HG03135 (cell line): ENCODE measurements around the gene TRIM62.

Source experiments
- ATAC-seq: cut with Tn5 transposase; IDR thresholded peaks from one replicate; pipeline ENCODE4 v1.9.1; 2021; ENCODE audit warnings: mild to moderate bottlenecking, moderate library complexity; ENCODE audit not compliant: unreplicated experiment

Gene TRIM62

DNA sequence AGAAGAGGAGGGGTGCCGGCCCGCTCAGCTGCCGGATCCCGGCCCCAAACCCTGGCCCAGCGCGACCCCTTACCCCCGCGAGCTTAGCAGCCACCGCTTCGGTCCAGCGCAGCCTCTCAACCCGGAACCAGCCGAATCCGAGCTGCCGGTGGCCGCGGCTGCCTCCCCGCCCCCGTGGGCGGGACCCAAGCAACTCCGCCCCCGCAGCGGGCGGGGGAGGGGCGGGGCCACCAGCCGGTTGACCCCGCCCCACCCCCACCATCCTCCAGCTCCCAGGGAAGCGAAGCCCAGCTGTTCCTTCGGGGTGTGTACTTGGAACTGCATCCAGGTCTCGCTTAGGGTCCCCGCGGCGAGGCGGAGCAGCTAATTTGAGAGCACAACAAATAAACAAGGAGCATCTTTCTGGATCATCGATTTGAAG lies at the start of gene TRIM62:
Gene TRIM62 (minus strand): TSS at position 123 of the 421 bp plus-strand sequence. CDS start 611 bp downstream, outside the sequence.
- ATAC-seq: peak; percentile 52

DNA sequence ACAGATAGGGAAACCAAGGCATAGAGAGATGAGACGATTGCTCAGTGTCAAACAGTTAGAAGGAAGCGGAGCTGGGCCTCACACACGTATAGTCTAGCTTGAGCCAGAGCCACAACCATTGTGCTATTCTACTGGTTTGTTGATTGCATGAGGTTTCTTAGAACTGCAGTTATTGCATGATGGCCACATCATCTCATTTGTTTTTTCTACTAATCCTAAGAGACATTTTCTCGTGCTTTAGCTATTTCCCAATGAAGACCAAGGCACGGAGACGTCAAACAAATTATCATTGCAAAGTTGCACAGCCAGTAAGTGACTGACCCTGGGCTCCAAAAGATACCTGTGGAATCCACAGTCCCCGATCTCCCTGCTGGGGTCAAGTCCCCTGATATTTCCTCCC lies 49.3 kb upstream of the TRIM62 start:
- no peak for ATAC-seq

DNA sequence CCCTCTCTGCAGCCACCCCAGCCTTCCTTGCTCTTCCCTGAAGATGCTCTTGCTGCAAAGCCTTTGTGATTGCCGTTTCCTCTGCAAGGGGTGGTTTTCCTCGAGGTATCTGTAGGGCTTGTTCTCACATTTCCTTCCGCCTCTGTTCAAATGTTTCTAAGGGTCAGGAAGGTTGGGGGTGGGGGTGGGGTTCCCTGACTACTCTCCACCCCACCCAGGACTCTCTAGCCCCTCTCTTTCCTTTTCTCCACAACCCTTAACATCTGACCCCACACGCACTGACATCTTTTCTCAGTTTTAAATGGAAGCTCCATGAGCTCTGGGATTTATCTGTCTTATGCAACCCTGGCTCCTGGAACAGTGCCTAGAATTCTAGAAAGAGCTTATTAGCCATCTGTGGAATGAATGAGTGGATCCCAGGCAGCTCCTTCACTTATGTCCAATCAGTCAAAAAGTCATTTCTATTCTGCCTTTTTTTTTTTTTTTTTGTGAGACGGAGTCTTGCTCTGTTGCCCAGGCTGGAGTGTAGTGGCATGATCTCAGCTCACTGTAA lies 47.2 kb upstream of the TRIM62 start:
- ATAC-seq: no peak

DNA sequence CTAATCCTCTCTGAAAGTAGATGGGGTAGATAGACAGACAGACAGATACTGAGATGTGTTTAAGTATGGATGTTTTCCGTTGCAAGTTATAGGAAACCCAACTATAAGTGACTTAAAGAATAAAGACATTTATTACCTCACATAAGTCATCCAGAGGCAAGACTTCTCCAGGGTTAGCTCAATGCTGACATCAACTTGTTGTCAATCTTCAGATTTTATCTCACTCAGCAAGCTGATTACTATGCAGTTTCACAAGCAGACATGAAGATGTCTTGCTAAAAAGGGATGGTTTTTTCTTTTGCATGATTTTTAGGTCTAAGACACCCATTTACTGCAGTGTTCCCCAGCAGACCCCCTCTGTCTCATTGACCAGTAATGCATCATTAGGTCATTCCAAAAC lies 43.7 kb upstream of the TRIM62 start:
- no peak for ATAC-seq

DNA sequence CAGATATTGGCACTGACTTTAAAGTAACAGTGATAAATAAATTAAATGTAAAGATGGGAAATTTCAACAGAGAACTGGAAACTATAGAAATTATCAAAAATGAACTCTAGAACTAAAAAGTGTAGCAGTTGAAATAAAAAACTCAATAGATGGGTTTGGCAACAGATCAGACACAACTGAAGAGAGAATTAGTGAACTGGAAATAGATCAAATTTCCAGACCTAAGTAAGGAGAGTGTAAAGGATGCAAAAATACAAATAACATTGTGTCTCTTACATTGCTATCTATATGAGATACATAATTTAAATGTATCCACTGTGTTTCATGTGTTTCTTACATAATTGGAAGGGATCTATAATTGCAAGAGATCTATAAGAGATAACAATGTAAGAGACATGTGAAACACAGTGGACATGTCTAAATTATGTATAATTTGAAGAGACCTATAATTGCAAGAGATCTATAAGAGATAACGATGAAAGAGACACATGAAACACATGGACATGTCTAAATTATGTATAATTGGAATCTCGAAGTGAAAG lies 42.4 kb upstream of the TRIM62 start:
- ATAC-seq: no peak

DNA sequence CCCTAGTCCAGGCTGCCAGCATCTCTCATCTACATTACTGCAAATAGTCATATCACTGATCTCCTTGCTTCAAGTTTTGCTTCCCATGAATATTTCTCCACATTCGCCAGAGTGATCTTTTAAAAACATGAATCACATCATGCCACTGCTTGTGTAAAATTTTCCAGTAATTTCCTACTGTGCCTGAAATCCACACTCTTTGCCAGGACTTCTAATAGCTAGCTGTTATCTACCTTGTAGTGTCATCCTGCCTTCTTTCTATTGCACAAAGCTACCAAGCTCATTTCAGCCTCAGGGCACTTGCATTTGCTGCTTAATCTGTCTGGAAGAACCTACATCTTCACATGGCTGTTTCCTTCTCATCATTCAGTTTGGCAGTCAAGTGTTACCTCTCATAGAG lies 40.5 kb upstream of the TRIM62 start:
- no peak for ATAC-seq

DNA sequence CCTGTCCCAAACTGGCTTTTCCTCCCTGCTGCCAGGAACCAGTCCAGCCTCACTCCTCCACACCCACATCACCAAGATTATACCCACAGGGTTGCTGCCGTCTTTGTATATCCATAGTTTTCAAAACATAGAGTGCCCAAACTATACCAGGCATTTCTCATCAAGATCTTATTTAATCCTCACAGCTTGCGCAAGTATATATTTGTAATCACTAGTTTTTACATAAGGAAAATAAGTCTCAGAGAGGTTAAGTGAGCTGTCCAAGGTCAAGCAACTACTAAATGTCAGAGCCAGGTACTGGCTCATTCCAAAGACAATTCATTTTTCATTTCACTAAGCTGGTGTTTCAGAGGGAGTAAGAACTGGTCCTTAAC lies 39.5 kb upstream of the TRIM62 start:
- ATAC-seq: no peak

DNA sequence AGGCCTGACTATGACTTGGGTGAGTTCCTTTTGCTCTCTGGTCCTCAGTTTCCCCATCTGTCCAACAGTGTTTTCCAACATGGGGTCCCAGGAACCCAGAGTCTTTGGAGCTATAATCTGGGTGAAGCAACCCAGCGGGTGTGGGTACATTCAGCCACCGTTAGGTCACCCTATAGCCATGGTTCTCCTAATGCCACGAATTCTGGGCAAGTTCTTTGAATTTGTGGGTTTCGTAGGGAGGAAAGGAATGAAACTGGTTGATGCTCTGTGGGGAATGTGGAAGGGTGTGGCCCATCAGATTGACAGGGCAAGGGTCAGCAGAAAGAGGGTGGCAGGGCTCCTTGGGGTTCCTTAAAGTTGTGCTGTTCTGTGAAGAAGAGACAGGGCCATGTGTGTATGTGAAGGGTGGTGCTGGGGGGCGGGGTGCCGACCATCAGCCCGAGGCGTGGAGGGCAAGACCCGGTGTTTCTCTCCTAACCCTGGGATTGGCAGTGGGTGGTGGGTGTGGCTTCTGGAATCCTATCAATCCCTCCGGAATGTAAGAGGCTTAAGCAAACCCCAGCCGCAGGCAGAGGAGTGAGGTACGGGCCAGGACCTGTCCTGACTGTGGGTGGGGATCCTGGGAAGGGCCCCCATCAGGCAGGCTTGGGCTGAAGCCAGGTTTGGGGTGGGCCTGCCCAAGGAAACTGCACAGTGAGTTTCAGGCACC lies 39.0 kb upstream of the TRIM62 start:
- no peak for ATAC-seq

DNA sequence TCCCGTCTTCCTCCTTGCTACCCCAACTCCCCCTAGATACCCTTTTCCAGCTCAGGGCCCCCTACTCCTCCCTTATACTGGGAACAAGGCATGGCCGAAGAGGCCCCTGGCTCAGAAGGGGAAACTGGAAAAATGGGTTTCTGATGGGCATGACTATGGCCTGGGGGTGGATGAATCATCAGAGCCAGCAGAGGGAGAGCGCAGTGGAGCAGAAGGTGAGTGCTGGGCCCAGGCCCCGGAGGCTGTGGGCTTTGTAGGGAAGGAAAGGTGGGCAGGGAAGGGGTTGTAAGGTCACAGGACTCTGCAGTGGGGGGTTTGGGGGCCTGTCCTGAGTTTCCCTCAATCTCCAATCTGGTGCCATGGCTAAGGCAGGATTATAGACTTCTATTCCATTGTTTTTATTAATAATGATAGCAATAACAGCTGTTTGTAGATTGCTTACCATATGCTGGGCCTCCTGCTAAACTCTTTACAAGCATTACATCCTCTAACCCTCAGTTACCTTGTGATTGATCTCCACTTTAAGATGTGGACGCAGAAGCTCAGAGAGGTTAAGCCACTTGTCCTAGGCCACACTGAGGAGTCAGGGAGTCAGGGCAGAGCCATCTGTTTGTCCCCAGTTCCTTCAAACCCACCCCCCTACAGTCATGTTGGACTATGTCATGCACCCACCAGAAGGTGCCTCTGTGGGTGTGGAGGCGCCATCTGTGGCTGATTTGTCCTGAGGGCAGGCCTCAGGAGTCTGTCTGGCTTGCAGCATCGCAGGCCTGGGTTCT lies 38.2 kb upstream of the TRIM62 start:
- no peak for ATAC-seq

DNA sequence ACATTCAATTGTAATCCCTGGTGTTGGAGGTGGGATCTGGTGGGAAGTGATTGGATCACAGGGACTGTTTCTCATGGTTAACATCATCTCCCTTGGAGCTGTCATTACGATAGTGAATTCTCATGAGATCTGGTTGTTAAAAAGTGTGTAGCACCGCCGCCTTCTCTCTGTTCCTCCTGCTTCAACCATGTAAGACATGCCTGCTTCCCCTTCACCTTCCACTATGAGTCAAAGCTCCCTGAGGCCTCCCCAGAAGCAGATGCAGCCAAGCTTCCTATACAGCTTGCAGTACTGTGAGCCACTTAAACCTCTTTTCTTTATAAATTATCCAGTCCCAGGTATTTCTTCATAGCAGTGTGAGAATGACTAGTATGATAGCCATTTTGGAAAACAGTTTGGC lies 30.1 kb upstream of the TRIM62 start:
- ATAC-seq: no peak

DNA sequence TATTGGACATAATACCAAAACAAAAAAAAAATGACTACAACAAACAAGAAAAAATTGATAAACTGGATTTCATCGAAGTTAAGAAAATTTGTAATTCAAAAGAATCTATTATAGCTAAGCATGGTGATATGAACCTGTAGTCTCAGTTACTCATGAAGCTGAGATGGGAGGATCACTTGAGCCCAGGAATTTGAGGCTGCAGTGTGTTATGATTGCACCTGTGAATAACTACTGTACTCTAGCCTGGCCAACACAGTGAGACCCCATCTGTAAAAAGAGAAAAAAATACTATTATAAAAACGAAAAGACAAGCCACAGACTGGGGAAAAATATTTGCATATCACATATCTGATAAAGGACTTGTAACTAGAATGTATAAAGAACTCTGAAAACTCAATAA lies 24.5 kb upstream of the TRIM62 start:
- ATAC-seq: no peak

DNA sequence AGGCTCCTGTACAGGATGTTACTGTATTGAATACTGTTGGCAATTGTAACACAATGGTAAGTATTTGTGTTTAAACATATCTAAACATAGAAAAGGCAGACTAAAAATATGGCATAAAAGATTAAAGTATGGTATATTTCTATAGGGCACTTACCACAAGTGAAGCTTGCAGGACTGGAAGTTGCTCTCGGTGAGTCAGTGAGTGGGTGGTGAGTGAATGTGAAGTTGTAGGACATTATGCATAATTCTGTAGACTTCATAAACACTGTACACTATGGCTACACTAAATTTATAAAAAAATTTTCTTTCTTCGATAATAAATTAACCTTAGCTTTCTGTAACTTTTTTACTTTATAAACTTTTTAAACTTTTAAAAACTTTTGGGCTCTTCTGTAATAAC lies 13.7 kb upstream of the TRIM62 start:
- no peak for ATAC-seq

DNA sequence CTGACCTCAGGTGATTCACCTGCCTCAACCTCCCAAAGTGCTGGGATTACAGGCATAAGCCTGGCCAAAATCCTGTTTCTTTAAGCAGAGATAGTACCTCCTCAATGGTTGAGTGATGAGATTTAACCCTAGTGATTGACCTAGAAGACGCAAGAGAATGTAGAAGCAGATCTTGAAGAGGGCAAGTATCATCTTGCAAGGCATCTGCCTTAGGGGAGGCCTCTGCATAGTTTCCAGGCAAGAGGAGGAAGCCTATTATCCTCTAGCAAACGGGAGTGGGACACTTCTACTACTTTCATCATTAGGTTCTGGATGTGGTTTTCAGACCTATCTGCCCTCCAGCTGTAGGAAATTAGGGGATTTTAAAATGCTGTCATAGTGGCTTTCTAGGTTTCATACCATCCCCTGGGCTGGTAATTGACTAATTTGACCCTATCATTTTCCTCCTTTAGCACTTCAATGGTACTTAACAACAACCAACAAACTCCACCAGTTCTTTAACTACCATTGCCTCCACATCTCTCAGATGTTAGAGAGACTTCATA lies 10.0 kb upstream of the TRIM62 start:
- ATAC-seq: no peak

DNA sequence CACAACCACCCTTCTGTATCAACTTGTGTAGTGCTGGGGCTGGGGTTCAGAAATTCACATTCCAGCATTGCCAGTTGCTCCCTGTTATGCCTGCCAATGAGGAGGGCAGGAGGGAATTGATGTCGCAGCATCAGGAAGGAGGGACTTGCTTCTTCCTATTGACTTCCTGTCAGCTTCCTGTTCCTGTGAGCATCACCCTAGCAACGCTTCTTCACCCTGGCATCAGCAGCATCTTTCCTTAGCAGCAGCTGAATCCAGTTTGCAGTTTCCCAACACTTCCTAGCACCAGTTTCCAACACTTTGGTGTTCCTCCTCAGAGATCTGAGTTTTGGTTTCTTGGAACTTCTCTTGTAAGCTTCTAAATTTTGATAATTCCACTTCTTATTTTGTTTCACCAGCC lies 8.9 kb upstream of the TRIM62 start:
- no peak for ATAC-seq

DNA sequence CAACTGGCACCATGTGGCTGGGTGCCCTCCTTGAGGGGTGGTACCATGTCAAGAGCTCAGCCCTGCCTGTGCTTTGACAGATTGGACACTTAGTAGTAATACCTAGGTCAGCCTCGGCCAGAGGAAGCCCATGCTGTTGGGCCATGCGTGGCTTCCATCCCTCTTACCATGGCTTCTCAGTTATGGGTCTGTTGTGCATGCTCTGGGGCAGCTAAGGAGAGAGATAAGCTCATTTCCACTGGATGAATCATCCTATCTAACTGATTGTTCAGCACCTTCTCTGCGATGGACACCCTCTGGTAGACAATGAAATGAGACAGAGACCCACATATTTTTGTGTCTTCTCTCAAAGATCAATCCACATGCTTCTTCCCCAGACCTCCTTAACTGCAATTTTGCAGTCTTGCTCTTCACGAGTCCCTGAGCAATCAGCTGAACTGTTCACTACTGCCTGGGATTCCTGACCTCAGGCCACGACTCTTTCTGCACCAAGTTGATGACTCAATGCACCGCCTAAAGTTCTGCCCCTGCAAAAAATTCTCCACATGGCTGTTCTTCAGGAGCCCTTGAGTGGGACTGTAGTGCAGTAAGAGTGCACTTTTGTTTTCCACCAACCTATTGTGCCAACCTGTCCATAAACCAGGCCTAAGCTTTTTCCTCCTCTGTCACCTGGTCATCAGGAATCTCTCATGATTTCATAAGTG lies 6.9 kb upstream of the TRIM62 start:
- ATAC-seq: no peak

DNA sequence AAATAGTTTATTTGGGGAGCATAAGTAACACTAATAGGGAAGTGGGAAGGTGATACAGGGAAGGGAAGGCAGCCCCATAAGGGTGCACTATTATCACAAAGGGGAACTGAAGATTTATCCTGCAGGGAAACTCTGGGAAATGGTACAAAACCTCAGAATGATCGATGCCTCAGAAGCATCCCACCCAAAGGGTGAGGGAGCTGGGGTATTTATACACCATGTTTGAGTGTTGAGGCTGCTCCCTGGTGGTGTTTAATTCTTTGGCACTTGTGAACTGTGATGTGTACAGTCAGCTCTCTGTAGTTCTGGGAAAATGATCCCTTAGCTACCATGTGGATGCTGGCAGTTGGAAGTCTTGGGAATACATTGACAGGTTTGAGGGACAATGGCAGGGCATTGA lies 5.1 kb upstream of the TRIM62 start:
- no peak for ATAC-seq

DNA sequence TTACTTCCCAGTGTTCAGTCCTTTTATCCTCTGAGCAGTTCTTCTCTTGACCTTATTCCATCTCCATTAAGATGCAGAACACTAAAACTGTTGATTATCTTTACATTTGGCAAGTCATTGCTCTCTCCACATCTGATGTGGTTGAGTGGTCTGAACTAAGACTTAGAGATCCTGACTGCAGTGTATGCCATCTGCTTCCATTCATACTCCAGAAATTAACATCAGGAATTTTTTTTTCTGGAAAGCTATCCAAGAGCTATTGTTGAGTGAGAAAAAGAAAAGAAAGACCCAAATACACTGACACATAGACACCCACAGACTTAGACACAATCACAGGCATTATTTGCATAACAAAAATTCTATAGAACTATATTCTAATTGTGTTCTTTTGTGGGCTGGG lies 3.7 kb upstream of the TRIM62 start:
- ATAC-seq: no peak

DNA sequence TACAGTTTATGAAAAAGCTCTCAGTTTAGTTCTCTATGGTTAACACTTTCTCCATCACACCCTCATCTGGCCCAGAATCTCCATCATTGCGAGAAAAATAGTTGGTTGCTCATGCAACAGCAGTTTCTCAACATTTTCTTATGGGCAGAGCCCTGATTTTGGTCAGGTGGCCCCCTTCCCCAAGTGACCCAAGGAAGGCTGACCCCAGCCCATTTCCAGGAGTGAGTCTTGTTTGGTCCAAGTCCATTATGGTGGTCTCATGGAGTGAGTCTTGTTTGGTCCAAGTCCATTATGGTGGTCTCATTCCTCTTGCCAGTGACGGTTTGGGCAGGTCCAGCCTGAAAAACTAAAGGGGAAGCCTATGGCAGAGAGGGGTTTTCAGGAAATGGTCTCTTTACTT lies 1.5 kb upstream of the TRIM62 start:
- no peak for ATAC-seq

DNA sequence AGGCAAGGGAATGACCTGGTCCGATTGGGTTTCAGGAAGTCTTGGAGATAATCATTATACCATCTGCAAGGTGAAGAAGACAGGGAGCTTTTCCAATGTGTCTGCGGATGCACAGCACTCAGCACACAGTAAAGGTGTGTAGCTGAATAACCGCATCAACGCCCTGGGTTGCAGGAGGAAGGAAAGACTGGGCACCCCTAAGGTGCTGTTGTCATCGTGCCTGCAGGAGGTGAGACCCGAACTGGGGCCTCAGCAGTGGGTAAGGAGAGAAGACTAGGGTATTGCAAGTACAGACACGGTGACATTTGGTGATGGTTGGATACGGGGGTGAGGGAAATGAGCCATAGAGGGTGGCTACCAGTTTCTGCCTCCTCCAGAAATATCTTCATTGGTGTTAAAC lies 1.1 kb upstream of the TRIM62 start:
- ATAC-seq: no peak

DNA sequence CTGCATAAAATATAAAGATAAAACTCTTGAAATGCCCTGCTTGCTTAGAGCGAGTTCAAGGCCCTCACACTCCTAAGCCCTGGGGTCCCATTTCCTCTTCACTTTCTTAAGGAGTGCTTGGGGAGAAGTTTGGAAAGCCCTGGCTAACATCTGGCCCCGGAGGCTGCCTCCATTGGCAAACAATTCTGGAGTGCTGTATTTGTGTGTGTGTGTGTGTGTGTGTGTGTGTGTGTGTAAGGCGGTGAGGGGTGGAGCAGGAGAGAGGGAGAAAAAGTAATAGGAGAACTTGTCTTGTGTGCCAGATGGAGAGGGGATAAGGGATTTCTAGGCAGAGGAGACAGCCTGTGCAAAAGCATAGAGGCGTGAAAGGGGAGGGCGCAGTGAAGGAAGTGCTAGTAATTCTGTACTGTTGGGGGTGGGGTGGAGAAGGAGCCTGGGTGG lies 578 bp upstream of the TRIM62 start:
- no peak for ATAC-seq
